Panc1 (cell line): ENCODE data around the gene PCSK2.

Experiments
- CTCF ChIP-seq: fragments of 450-650 bp; IDR thresholded peaks from 2 replicates; pipeline ENCODE4 v1.5.1; 2017; ENCODE audit warnings: mild to moderate bottlenecking
- POLR2AphosphoS5 ChIP-seq: IDR thresholded peaks from 2 replicates; pipeline ENCODE4 v1.6.1; 2012; ENCODE audit warnings: mild to moderate bottlenecking, low read depth, low read length, moderate library complexity
- REST ChIP-seq, 2 experiments: IDR thresholded peaks; 2 replicates each; pipeline ENCODE4 v1.6.1; 2011 to 2012; ENCODE audit warnings: low read depth in 2 of 2, control low read depth in 1 of 2, low read length in 1 of 2, mild to moderate bottlenecking in 1 of 2, moderate library complexity in 1 of 2; ENCODE audit not compliant: insufficient read depth in 1 of 2

- no peak for TF ChIP-seq CTCF
- no peak for TF ChIP-seq POLR2AphosphoS5
- no peak for TF ChIP-seq REST (IDR thresholded peaks at IDR 0.05; ENCODE audit: insufficient read depth in 1 of 2, low read depth in 2 of 2, low read length in 1 of 2)
Observed at GRCh38 chr20:17502105-17502504, 275.3 kb downstream of the PCSK2 start.
